NCI-H1930 (cell line): Measurements from ENCODE around the gene CSTF2.
A peak's percentile ranks its signal among the peaks of the same experiment; 100 is the strongest.
"Not testable (repeated sequence)": the region's sequence is repeated elsewhere in the genome, so short reads cannot be mapped to it uniquely, and the experiment has no call there.

ENCODE experiments used
- DNase-seq, 2 experiments: peaks; one replicate each; lab custom pipeline; 2025; lab: John Stamatoyannopoulos, UW

CSTF2 gene, protein sequence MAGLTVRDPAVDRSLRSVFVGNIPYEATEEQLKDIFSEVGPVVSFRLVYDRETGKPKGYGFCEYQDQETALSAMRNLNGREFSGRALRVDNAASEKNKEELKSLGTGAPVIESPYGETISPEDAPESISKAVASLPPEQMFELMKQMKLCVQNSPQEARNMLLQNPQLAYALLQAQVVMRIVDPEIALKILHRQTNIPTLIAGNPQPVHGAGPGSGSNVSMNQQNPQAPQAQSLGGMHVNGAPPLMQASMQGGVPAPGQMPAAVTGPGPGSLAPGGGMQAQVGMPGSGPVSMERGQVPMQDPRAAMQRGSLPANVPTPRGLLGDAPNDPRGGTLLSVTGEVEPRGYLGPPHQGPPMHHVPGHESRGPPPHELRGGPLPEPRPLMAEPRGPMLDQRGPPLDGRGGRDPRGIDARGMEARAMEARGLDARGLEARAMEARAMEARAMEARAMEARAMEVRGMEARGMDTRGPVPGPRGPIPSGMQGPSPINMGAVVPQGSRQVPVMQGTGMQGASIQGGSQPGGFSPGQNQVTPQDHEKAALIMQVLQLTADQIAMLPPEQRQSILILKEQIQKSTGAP

DNA sequence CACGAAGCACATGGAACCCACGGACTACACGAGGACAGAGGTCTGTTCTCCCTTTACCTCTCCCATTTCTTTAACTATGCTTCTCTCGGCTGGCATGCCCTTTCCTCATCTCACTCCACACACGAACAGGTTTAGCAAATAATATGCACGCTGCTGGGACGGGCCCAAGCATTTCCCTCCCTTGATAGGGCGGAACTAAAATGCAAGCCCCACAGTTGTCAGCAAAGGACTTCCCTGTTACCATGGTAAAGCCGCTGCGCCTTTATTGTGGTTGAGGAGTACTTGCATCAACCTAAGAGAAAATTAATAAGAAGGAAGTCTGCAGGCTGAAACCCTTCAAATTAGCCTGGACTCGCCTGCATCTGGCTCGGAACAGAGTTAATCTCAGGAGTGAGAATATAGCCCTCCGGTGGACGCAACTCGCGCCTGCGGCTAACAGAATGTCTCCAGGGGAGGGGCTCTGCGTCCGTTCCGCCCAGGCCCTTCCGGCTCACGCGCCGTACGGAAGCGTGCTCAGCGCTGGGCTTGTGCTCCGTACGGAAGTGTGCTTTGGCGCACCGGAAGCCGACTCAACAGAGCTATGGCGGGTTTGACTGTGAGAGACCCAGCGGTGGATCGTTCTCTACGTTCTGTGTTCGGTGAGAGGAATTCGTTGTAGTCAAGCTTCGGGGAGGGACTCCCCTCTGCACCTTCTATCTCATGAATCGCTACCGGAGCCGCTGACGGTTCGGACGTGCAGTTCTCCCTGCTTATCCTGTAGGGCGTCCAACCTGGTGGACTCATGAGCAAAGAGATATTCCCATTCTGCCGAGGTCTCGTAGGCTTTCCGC is at the start of gene CSTF2:
Gene CSTF2, plus strand, starts transcription at position 555 of the 830 bp plus-strand sequence. Its CDS starts 26 bp downstream, at position 581.
- peak; percentile 81 to 86 for DNase-seq

DNA sequence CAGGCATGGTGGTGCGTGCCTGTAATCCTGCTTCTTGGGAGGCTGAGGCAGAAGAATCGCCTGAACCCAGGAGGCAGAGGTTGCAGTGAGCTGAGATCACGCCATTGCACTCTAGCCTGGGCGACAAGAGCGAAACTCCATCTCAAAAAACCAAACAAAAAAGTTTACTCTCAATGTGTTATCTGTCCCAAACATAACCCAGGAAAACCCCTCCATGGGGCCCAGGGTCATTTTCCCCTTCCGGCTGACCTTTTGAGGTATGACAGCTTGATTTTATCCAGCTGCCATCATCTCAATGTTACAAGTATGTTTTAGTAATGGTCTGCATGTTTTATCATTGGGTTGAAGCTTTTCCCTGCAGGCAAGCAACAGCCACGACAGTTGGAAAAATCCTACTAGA is 23.8 kb upstream of the CSTF2 start:
- DNase-seq, result not testable (repeated sequence)

DNA sequence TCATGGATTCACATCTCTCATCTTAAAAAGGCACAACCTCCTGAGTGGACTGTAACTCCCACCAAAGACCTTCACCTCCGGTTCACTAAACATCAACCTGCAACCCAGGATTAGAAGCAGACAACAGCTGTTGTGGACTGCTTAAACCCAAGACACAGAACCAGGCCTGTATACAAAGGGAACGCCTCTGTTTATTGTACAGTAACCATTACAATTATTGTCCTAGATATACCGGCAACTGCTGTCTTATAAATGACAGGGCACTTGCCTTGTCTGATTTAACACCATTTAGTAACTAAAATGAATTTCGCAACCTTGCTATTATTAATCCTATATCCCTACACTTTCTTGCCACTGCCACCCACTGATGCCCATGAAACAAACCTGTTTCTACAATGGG is 22.8 kb upstream of the CSTF2 start:
- no peak for DNase-seq

DNA sequence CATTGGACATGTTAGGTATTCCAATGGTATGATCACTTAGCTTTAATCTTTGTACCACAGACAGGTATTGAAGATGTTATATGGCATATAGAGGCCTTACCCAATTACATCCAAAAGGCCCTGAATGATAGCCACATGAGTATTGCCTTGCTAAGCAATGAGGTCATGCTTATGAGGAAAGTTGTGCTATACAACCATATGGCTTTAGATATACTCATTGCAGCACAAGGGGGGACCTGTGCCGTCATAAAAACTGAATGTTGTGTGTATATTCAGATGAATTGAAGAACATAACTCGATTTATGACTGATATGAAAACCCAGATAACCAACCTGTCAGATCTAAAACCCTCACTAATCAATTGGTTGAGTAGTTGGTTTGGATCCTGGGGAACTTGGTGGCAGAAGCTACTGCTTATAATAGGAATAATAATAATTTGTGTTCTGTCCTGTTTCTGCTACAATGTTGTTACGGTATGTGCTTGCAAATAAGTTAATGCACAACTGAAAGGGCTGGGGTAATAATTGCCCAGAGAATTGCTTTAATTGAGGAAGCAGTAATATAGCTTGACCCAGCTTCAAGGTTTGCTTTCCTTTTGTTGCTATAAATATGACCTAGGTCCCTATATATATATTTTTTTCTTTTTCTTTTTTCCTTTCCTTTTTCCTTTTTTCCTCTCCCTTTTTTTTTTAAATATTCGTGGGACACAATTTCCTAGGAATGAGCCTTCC is 21.5 kb upstream of the CSTF2 start:
- DNase-seq, result no peak

DNA sequence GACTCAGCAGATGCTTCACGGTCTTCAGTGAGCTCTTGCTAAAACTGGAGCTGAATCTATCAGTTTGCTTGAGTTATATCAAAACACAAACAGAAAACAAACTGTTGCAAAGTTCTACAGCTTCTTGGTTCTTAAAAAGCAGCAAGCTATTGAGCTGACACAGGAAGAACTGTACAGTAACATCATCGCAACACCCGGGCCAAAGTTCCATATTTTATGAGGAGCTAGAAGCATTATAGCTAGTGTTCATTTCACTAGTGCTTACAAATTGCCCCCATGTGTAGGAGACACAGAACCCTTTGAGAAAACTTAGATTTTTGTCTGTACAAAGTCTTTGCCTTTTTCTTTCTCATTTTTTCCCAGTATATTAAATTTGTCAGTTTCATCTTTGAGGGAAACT is 17.3 kb upstream of the CSTF2 start:
- DNase-seq, result no peak

GRCh38 chrX:100804780-100805179 is 15.4 kb upstream of the CSTF2 start:
- DNase-seq, result no peak

DNA sequence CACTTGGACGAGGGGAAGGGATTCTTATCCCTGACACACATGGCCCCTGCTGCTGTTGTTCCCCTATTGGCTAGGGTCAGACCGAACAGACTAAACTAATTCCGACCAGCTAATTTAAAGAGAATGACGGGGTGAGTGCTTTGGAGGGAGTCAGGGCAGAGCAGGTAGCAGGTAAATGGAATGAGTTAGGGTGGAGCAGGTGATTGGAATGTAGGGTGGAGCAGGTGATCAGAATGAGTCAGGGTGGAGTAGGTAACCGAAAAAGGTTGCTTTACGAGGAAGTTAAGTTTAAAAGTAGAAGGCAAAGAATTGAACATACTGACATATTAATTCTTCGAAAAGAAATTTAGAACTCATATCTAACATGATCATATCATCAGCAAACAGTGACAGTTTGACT is 11.9 kb upstream of the CSTF2 start:
- DNase-seq, result not testable (repeated sequence)

DNA sequence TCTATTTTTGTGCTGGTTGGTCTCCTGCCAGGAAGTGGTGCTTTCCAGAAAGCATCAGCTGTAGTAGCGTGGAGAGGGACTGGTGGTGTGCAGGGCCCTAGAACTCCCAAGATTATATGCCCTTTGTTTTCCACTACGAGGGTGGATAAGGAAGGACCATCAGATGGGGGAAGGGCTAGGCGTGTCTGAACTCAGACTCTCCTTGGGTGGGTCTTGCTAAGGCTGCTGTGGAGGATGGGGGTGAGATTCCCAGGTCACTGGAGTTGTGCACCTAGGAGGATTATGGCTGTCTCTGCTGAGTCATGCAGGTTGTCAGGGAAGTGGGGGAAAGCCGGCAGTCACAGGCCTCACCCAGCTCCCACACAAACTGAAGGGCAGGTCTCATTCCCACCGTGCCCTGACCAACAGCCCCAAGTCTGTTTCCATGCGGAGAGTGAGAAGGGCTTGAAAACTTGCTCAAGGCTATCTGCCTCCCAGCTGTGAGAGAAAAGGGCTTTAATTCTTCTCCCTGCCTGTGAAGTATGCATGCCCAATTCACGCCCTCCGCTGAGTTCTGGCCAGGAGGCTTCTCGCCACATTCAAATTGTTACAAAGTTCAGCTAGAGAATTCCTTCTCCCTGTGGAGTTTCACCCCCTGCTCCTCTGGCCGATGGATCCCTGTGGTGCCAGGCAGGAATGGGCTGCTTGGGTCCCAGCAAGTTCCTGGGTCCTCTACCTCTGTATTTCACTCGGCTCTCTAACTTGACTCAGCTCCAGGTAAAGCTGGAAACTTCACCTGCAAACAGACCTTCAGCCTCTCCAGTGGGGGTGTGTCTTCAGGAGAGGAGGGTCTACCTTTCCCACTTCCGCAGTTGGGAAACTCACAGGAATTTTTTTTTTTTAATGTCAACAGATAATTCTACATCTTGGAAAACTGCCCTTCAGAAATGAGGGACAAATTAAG is 7.7 kb upstream of the CSTF2 start:
- DNase-seq, result no peak

DNA sequence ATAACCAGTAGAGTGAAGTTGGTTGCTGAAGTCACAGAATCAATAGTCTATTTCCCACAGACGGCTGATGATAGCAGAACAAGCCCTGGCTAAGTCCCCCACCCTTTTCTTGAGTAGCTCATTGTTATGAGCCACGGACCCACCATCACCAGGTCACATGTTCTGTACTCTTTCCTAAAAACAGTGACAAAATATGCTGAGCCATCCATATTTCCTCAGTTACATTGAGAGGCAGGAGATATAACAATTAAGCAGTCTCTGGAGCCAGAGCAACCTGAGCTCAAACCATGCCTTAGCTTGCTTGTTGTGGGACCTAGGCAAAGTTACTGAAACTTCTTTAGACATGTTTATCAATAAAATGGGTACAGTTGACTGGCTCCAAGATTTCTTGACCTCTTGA is 2.9 kb upstream of the CSTF2 start:
- no peak for DNase-seq

GRCh38 chrX:100819534-100819836 is 706 bp upstream of the CSTF2 start:
- DNase-seq, result no peak

- no peak for DNase-seq
These were observed 9.5 kb downstream of the CSTF2 start for GRCh38 chrX:100829730-100830129.

DNA sequence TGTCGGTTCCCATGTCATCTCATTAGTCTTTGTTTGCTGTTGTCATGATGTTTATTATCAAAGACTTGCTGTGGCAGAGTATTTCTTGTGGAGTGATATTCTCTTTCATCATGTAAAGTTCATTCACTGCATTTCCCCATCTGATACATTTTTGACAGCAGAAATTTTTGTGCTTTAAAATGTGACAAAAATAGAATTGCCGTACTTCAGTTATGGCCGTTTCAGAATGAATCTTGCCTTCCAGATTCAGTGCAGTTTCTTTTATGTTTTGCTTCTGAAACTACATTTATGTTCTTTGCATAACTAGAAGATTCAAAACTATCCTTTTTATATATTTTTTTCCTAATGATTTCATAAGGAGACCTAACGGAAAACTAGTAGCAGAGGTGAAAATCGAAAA is 10.0 kb downstream of the CSTF2 start:
- no peak for DNase-seq

DNA sequence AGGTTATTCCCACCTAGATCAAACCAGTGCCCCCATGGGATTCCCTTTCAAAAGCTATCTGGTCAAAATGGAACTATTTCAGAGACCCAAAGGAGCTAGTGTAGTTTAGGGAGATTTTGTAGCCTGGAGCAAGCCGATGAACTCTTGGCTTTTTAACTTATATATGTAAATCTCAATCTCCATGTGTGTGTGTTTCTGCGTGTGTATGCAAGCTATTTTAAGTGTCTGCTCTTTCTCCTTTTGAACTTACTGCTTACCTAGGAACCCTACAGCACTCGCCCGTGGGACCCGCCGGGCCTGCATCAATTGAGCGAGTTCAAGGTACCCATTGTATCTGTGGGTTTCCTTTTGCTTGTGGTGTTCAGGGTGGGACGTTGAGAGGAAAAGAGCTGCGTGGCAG is 10.4 kb downstream of the CSTF2 start:
- DNase-seq, result no peak

- DNase-seq, result no peak
These were observed 11.2 kb downstream of the CSTF2 start for GRCh38 chrX:100831219-100831946.

GRCh38 chrX:100850317-100850716 is 30.1 kb downstream of the CSTF2 start:
- DNase-seq, result no peak

DNA sequence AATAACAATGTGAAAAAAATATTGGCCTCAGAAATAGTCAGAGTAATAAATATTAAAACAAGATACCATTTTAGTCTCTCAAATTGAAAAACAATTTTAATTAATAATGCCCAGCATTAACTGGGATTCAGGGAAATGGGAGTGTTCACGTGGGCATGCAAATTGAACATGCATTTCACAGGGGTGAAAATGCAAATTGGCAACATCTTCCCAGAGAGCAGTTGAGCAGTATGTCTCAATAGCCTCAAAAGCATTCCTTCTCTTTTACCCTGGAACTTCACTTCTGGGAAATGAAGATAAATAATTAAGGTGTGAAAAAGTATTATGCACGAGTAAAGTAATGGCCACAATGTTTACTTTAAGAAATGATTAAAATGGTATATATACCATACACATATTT is 32.6 kb downstream of the CSTF2 start:
- DNase-seq, result no peak

GRCh38 chrX:100863326-100863864 is 43.2 kb downstream of the CSTF2 start:
- DNase-seq, result no peak

- DNase-seq, result no peak
These were observed 44.6 kb downstream of the CSTF2 start for GRCh38 chrX:100864657-100865391.

- DNase-seq, result no peak
These were observed 48.1 kb downstream of the CSTF2 start for GRCh38 chrX:100868273-100868672.

- DNase-seq, result no peak
These were observed 50.3 kb downstream of the CSTF2 start for GRCh38 chrX:100870527-100870926.
